HG03135 (cell line): ENCODE results near the gene MRPL50.
"Not testable (repeated sequence)": the region's sequence is repeated elsewhere in the genome, so short reads cannot be mapped to it uniquely, and the experiment has no call there.

Experiments used
- ATAC-seq: cut with Tn5 transposase; IDR thresholded peaks from one replicate; pipeline ENCODE4 v1.9.1; 2021; ENCODE audit warnings: mild to moderate bottlenecking, moderate library complexity; ENCODE audit not compliant: unreplicated experiment

Gene MRPL50

DNA sequence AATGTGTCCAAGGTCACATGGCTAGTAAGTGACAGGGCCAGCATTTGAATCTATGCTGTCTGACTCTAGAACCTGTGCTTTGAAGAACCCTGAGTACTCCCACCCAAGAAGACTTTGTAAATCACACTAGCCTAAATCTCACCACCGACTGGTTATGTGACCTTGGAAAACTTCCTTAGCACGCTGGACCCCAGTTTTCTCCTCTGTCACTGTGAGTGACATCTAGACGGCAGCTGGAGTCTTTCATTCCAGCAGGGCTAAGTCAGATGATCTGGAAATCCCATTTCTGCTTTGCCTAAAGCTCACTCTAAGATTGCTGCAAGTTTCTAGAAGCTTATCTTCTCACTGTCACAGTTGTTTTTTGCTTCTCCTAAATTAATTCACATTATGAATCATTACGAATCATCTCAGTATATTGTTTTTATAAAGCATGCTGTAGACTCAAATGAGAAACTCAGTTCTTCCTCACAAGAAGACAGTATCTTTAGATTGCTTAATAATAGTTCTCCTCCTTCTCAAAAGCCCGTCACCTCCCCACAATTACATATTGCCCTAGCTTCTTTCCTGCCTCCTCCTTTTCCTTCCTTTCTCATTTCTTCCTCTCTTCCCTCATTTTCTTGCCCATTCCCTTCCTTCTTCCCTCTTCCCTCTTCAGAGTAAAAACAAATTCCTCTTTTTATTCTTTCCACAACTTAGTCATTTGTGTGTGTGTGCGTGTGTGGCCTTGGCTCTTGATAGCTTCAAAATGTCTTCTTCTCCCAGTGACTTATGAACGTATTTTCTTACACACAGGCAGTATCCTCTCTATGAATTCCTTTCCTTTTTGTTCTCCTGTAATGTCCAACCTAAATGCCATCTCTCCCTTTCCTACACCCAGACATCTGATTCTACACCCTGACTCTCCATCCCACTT is 20.4 kb upstream of the MRPL50 start:
- ATAC-seq, result no peak

DNA sequence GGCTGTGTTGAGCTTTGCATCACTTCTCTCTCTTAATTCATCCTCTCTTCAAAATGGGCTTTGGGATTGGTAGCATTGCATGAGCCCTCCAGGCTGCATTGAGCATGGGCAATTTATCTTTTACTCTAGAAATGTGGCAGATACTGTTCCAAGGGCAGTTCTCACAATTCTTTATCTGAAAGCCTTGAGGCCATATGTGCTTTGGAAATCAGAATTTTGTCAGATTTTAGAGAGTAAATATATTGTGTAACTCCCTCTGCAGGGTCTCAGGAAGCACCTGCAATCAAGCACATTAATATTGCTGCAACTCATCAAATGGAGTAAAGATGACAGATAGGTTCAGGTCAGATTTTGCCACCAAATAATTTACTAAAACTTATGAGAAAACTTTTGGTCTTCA is 19.6 kb upstream of the MRPL50 start:
- ATAC-seq, result no peak

DNA sequence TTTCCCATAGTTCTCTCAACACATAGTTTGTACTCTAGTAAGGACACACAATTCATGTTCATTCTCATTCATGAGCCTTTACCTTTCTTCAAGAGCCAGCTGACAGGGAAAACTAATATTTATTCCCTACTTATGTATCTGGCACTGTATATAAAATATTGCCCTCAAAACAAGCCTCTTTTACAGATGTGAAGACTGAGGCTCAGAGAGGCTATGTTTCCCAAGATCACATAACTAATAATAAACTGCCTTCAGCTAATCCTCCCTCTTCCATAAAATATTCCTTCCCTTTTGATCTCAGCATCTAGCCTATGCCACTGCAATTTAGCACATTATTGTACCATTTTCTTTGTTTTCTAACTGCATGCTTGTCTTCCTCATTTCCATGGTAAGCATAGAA is 19.0 kb upstream of the MRPL50 start:
- no peak for ATAC-seq

DNA sequence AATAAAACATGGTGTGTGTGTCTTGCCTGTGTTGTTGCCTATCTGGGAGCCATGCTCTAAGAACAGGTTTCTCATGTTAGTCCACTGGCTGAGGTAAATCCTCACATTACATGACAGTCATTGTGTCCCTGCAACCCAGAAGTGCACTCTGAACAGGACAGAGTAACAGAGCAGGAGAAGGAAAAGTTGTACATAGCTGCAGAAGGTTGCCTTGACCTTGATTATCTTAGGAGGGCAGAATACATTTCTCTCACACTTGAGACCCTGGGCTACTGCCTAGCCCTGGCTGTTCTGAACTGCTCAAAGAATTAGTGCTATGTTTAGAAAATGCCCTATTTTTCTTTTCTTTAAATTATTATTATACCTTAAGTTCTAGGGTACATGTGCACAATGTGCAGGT is 17.2 kb upstream of the MRPL50 start:
- ATAC-seq, result no peak

DNA sequence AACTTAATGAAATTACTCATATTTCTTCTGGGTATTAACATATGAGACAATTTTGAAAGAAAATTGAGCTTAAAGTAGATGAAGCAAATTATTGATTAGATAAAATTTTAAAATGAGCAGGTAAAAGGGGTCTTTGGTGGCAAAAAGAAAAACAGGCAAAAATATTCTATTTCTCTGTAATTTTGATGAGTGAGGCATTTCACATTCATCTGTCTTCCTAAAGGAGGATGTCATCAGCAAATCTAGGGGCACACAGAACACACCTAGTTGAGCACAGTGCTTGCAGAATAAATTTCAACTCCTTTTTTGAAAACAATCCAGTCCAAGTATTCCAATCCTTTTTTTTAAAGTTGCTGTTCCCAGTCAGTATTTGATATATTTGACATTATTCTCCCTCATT is 16.4 kb upstream of the MRPL50 start:
- no peak for ATAC-seq

DNA sequence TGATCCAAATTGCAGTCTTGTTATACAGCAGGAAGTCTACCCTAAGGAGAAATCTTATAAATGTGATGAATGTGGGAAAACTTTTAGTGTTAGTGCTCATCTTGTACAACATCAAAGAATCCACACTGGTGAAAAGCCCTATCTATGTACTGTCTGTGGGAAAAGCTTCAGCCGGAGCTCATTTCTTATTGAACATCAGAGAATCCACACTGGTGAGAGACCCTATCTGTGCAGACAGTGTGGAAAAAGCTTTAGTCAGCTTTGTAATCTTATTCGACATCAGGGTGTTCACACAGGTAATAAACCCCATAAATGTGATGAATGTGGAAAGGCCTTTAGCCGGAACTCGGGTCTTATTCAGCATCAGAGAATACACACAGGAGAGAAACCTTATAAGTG is 10.7 kb upstream of the MRPL50 start:
- ATAC-seq, result no peak

DNA sequence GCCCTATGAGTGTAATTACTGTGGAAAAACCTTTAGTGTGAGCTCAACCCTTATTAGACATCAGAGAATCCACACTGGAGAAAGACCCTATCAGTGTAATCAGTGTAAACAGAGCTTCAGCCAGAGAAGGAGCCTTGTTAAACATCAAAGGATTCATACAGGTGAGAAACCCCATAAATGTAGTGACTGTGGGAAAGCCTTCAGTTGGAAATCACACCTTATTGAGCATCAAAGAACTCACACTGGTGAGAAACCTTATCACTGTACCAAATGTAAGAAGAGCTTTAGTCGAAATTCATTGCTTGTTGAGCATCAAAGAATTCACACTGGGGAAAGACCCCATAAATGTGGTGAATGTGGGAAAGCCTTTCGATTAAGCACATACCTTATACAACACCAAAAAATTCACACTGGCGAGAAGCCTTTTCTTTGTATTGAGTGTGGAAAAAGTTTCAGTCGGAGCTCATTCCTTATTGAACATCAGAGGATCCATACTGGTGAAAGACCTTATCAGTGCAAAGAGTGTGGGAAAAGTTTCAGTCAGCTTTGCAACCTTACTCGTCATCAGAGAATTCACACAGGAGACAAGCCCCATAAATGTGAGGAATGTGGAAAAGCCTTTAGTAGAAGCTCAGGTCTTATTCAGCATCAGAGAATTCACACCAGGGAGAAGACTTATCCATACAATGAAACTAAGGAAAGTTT is 10.1 kb upstream of the MRPL50 start:
- ATAC-seq, result no peak

DNA sequence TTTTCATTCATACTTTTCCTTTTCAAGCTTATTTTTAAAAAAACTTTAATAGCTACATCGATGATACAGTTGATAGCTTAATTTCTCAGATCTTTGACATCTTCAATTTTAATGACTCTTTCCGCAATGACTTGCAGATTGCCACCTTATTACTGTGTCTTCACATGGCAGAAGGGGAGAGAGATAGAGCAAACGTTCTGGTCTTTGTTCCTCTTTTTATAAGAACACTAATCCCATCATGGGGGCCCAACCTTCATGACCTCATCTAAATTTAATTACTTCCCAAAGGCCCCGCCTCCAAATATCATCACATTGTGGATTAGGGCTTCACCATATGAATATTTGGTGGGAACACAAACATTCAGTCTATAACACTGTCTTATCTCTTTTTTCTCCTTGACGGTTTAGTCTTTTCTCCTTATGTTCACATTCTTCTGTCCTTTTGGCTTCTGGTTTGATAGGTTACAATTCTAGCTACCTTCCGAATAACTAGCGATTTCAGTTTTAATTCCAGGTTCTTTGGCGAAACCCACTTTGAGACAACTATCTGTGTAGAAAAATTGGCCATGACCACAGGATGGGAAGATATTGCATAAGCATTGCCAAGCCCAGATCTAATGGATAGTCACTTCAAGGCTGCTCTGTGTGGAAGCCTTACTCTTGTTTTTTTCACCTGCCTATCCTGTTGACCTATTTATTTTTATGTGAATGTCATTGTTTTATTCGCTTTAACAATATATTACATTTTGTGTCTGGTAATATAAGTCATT is 5.3 kb upstream of the MRPL50 start:
- no peak for ATAC-seq

DNA sequence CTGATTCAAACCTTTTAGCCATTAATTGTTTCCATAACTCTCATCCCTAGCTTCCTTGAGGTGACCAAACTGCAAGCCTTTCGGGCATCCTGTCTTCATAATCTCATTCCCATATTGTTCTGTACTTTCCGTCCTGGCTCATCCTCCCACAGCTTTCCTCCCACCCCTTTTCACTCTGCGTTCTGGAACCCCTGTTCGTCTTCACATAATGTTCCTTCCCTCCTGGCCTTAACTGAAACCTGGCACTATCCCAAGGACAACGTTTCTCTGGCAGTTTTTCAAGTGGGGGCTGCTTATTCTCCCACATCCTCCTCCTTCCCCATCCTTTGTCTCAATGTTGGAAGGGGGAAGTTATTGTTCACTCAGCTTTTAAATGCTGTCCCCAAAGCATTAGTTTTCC is 1.7 kb upstream of the MRPL50 start:
- ATAC-seq, result no peak

DNA sequence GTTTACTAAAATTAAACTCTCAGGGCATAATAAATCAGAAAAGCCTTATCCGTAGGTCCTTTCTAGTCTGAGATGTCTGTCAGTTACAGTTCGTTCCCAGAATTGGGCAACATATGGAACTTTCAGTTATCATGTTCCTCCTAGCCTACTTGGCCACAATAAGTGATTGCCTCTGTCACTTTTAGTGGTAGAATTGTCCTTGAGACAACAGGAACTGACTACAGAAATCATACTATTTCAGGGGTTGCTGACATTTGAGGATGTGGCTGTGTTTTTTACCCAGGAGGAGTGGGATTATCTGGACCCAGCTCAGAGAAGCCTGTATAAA is 1.2 kb upstream of the MRPL50 start:
- ATAC-seq, result no peak

DNA sequence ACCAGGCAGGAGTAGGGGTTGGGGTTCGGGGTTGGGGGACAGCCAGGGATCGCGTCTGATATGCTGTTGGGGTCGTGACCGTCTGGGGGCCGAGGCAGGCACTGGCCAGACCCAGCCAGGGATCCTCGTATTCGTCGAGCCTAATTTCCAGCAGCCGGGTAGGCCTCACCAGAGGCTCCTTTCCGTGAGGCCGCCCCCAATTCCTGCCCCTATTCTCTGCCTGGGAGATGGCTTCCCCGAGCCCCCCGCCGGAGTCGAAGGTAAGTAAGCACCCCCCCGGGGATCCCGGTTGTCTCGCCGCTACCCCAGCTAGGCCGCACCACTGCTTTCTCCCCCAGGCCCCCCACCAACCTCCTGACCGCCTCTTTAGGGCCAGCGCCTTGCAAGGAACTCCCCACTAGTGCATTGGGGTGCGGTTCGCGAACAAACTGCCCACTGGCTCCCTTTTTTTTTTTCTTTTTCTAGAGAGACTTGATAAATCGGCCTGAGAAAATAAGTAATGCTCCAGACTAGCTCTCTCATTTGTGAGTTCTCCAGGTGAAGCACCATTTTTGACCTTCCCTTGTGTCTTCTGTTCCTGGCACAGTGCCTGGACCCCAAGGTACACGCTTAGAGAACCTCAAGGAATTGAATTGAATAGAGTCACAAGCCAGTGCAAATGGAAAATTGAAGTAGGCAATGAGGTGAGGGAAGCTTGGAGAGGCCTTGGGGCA is 668 bp upstream of the MRPL50 start:
- peak; percentile 13 for ATAC-seq

DNA sequence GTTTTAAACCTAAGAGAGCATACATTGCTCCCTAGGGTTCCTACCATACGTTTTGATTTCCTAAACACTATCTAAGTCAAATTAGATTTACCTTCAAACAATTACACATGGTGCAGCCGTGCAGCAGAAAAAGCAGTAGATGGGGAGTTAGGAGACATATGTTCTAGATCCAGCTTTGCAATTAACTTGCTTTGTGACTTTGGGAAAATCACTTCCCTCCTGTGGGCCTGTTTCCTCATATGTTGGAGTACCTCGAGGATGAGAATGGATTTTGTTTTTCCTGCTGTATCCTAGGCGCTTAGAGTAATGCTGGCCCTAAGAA is 711 bp downstream of the MRPL50 start:
- ATAC-seq, result no peak

DNA sequence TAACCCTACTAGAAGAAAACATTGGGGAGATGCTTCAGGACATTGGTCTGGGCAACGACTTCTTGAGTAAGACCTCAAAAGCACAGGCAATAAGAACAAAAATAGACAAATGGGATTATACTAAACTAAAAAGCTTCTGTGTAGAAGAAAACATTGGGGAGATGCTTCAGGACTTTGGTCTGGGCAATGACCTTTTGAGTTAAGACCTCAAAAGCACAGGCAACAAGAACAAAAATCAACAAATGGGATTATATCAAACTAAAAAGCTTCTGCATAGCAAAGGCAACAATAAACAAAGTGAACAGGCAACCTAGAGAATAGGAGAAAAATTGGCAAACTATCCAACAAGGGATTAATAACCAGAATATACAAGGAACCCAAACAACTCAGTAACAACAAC is 3.7 kb downstream of the MRPL50 start:
- no peak for ATAC-seq

DNA sequence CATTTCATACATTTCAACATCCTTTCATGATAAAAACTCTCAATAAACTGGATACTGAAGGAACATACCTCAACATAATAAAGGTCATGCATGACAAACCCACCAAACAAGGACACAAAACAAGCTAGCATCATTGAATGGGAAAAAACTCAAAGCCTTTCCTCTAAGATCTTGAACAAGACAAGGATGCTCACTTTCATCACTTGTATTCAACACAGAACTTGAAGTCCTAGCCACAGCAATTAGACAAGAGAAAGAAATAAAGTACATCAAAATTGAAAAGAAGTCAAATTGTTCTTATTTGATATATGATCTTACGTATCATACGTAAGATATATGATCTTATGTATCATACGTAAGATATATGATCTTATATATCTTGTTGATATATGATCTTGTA is 5.3 kb downstream of the MRPL50 start:
- no peak for ATAC-seq

DNA sequence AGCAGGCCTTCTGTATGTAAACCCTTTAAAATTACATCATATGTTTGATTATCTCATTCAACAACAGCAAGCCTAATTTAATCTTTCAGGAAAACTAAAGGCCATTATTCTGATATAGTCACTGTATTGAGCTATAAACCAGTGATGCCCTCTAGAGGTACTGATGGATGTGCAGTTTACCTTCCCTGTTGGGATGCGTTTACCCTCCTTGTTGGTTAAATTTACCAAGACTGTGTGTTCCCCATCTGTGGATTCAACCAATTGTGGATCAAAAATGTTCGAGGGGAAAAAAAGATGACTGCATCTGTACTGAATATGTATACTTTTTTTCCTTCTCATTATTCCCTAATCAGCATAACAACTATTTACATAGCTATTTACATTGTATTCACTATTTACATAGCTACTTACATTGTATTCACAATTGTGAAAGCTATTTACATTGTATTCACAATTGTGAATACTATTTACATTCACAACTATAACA is 9.9 kb downstream of the MRPL50 start:
- ATAC-seq, result no peak

DNA sequence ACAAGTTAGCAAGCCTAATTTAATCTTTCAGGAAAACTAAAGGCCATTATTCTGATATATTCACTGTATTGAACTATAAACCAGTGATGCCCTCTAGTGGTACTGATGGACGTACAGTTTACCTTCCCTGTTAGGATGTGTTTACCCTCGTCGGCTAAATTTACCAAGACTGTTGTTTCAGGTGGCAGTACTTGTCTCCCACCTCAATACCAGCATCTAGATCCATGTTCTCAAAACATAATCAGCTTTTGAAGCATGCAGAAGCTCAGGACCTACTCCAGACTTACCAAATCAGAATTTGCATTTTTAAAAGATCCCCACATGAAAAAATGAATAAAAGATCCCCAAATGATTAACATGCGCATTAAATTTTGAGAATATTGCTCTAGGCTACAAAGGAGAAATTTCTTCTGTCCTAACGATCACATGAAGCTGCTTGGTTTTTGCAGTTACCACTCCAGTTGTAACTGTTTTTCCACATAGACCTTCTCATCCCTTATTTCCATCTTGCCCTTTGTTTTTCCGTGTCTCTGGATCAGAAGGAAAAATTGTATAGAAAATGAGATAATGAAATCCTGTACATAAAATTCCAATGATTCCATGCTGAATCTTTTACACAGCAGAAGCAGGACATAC is 10.4 kb downstream of the MRPL50 start:
- no peak for ATAC-seq

DNA sequence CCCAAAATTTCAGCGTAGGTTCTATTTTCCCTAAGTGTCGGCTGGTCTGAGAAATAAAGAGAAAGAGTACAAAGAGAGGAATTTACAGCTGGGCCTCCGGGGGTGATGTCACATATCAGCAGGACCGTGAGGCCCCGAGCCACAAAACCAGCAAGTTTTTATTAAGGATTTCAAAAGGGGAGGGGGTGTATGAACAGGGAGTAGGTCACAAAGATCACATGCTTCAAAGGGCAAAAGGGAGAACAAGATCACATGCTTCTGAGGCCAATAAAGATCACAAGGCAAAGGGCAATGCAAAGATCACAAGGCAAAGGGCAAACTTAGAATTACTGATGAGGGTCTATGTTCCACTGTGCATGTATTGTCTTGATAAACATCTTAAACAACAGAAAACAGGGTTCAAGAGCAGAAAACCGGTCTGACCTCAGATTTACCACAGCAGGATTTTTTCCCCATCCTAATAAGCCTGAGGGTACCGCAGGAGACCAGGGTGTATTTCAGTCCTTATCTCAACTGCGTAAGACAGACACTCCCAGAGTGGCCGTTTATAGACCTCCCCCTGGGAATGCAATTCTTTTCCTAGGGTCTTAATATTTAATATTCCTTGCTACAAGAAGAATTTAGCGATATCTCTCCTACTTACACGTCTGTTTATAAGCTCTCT is 13.4 kb downstream of the MRPL50 start, which contains the start of gene BAAT:
TSS of gene BAAT (minus strand) at position 134 of the 664 bp plus-strand sequence. CDS start 13,602 bp downstream, outside the sequence.
- not testable (repeated sequence) for ATAC-seq

DNA sequence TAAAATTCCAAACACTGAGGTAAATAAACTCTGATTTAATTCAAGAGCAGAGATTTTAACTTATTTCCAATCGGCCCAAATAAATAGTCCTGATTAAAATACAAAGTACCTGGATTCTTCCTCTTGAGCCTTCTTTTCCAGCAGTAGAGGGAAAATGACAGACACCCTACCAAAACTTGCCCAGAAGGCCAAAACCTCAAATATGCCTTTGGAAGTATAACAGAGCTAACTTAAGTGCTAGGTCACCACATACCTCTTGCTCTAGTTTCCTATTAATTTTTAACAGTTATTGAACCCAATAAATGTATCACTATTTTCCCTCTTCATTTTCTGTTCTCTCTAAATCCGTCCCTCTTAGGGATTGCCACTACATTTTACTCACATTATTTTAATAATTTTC is 15.1 kb downstream of the MRPL50 start:
- ATAC-seq, result no peak

DNA sequence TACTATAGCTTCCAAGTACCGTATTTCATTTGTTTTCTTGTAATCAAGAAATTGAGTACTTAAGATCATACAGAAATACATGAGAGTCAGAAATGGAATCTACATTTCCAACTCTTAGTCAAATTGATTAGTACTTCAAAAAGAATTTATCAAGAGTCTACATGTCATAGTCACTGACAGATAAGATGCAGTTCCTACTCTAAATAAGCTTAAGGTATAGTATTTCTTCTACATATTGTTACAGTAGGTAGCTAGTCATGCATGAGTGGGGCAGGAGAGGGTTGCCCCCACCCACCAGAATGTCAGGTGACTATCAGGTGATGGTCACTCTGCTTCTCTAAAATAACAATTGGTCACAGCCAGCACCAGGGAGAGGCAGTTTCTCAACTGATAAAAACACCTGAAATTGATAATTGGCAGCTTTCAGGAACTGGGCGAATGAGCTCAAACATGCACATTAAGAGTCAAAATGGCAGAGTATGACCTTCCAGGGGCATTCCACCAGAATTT is 16.5 kb downstream of the MRPL50 start:
- no peak for ATAC-seq

DNA sequence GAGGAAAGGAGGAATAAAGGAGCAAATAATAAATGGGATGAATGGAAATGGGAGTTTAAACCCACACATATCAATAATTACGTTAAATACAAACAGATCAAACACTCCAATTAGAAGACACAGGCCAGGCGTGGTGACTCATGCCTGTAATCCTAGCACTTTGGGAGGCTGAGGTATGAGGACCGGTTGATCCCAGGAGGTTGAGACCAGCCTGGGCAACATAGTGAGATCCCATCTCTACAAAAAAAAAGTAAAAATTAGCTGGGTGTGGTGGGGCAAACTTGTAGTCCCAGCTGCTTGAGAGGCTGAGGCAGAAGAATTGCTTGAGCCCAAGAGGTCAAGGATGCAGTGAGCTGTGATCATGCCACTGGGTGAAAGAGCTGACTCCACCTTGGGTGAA is 17.3 kb downstream of the MRPL50 start:
- no peak for ATAC-seq
